ENCODE measurements around the gene RAET1L. TPM values are rescaled to one million over a fixed set of nuclear protein-coding genes. Genes with fewer than 3 reads are reported as not detected.

RAET1L gene
- total RNA-seq, 4 donors from 2014 or later, result not detected

GRCh38 chr6:150050846-150051245 is 25.5 kb upstream of the RAET1L start:
- H3K4me3 ChIP-seq, result no peak overlapping the region
- H3K27me3 ChIP-seq, result no peaks in the 10 kb centered on the region
- no peak overlapping the region for H3K27ac ChIP-seq
- no peak for TF ChIP-seq CTCF (IDR thresholded peaks at IDR 0.05)
- H3K9me3 ChIP-seq, result no peaks in the 10 kb centered on the region
- no peaks in the 10 kb centered on the region for H3K36me3 ChIP-seq
- H3K4me1 ChIP-seq, result no peaks in the 10 kb centered on the region
- no peak for DNase-seq

- TF ChIP-seq POLR2A (IDR thresholded peaks at IDR 0.05), result no peak
- no peak for TF ChIP-seq CTCF (IDR thresholded peaks at IDR 0.05)
- no peak for DNase-seq
- H3K9me3 ChIP-seq, result no peaks in the 10 kb centered on the region
- H3K36me3 ChIP-seq, result no peaks in the 10 kb centered on the region
- H3K27ac ChIP-seq, result no peak overlapping the region
- no peaks in the 10 kb centered on the region for H3K27me3 ChIP-seq
- H3K4me1 ChIP-seq, result no peaks in the 10 kb centered on the region
- H3K4me3 ChIP-seq, result no peak overlapping the region
These were observed 22.8 kb upstream of the RAET1L start for GRCh38 chr6:150048099-150048498.

- no peak for TF ChIP-seq POLR2A (IDR thresholded peaks at IDR 0.05)
- no peak for TF ChIP-seq CTCF (IDR thresholded peaks at IDR 0.05)
- Histone ChIP-seq H3K27me3 (no peaks in the 10 kb centered on the region), H3K9me3 (no peaks in the 10 kb centered on the region), H3K27ac (no peak overlapping the region), H3K4me3 (no peak overlapping the region), H3K4me1 (no peaks in the 10 kb centered on the region), H3K36me3 (no peaks in the 10 kb centered on the region)
- DNase-seq, result no peak
These were observed 21.6 kb upstream of the RAET1L start for GRCh38 chr6:150046943-150047342.

- Histone ChIP-seq H3K4me3 (no peak overlapping the region), H3K27me3 (no peaks in the 10 kb centered on the region), H3K27ac (no peak overlapping the region), H3K9me3 (no peaks in the 10 kb centered on the region), H3K36me3 (no peaks in the 10 kb centered on the region), H3K4me1 (no peaks in the 10 kb centered on the region)
- no peak for DNase-seq
- TF ChIP-seq POLR2A (IDR thresholded peaks at IDR 0.05), result no peak
- TF ChIP-seq CTCF (IDR thresholded peaks at IDR 0.05), result no peak
These were observed 19.4 kb upstream of the RAET1L start for GRCh38 chr6:150044621-150045145.

- Histone ChIP-seq H3K27me3 (peaks cover 0 to 5% of the 10 kb centered on the region in 2 donors), H3K9me3 (no peaks in the 10 kb centered on the region), H3K4me3 (no peak overlapping the region), H3K36me3 (no peaks in the 10 kb centered on the region), H3K27ac (no peak overlapping the region), H3K4me1 (no peaks in the 10 kb centered on the region)
- DNase-seq, result no peak
- TF ChIP-seq POLR2A (IDR thresholded peaks at IDR 0.05), result no peak
- TF ChIP-seq CTCF (IDR thresholded peaks at IDR 0.05), result no peak
These were observed 18.4 kb upstream of the RAET1L start for GRCh38 chr6:150043501-150044412.

All from Peyer's patch (tissue), 4 donors.